ENCODE results near the gene PDZD2. TPM values are rescaled to one million over a fixed set of nuclear protein-coding genes. Genes with fewer than 3 reads are reported as not detected.

The PDZD2 gene
- total RNA-seq, 1 donor from 2014 or later = 23.3 TPM

DNA sequence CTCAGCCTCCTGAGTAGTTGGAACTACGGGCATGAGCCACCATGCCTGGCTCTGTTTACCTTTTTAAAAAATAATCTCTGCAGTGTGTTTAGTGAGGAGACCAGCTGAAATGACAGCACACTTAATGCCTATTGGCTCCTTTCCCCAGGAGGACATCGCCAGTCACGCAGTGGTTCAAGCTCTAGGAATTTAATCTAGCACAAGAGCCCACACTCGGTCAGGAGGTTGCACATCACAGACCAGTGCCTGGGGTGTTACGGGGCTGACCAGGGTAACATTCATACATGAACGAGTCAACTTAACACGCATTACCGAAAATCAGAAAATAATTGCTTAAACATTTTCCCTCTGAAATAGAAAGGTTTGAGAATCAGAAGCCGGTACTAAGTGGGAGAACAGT lies 318.2 kb downstream of the PDZD2 start:
- TF ChIP-seq CTCF (IDR thresholded peaks at IDR 0.05; ENCODE audit: partially characterized antibody, unreplicated experiment) = no peak
- Mint-ChIP-seq H3K4me1 (ENCODE audit: low read depth, unreplicated experiment) (no peaks in the 10 kb centered on the region), H3K27me3 (ENCODE audit: unreplicated experiment) (peaks cover 1% of the 10 kb centered on the region), H3K9me3 (ENCODE audit: unreplicated experiment) (peaks cover 3% of the 10 kb centered on the region), H3K27ac (ENCODE audit: unreplicated experiment) (no peak overlapping the region), H3K4me3 (ENCODE audit: unreplicated experiment) (no peak overlapping the region), H3K36me3 (ENCODE audit: unreplicated experiment) (no peaks in the 10 kb centered on the region)
- no peak for DNase-seq

DNA sequence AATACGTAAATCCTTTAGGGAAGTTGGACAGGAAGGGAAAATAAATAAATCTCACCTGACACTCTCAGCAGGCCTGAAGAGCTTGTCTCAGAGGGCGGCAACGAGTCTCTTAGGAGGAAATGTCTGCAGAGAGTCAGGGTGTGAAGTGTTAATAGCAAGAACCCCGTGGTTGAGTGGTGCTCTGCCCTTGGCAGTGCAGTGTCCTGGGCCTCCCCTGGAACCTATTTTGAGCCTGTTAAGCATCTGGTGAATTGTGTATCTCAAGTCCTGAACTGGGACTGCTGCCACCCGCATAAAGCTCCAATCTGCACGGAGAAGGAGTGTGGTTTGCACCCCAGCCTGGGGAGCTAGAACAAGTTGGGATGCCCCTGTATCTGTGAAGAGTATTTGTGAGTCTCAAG lies 323.4 kb downstream of the PDZD2 start:
- DNase-seq = no peak
- H3K36me3 Mint-ChIP-seq (ENCODE audit: unreplicated experiment) = peaks cover 9% of the 10 kb centered on the region
- no peak overlapping the region for H3K27ac Mint-ChIP-seq (ENCODE audit: unreplicated experiment)

DNA sequence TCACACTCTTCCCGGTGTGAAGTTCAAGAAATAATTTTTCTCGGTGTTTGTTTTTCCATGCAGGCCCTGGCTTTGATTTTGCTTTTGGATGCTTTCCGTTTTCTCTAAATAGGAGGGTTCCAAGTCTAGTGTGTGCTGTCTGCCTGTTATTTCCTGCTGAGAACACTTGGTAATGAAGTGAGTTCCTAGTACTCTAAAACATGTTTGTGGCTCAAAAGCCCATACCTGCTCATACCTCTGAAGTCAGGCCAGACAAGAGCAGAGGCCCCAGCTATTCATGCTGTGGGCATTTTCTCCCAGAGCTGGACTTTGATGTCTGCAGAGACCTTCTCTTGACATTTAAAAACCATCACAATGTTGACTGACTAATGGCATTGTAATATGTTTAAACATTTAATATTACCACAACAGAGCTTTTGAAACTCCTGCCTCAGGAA lies 324.0 kb downstream of the PDZD2 start:
- no peak overlapping the region for H3K27ac Mint-ChIP-seq (ENCODE audit: unreplicated experiment)
- H3K4me3 Mint-ChIP-seq (ENCODE audit: unreplicated experiment) = no peak overlapping the region
- H3K27me3 Mint-ChIP-seq (ENCODE audit: unreplicated experiment) = peaks cover 2% of the 10 kb centered on the region
- peaks cover 7% of the 10 kb centered on the region for H3K4me1 Mint-ChIP-seq (ENCODE audit: low read depth, unreplicated experiment)
- no peak for TF ChIP-seq CTCF (IDR thresholded peaks at IDR 0.05; ENCODE audit: partially characterized antibody, unreplicated experiment)
- H3K9me3 Mint-ChIP-seq (ENCODE audit: unreplicated experiment) = peaks cover 3% of the 10 kb centered on the region
- H3K36me3 Mint-ChIP-seq (ENCODE audit: unreplicated experiment) = peaks cover 9% of the 10 kb centered on the region
- DNase-seq = no peak

More for the DNA sequence above, 323.4 kb downstream of the PDZD2 start:
- TF ChIP-seq CTCF (IDR thresholded peaks at IDR 0.05; ENCODE audit: partially characterized antibody, unreplicated experiment) = no peak
- Mint-ChIP-seq H3K9me3 (ENCODE audit: unreplicated experiment) (peaks cover 3% of the 10 kb centered on the region), H3K27me3 (ENCODE audit: unreplicated experiment) (peaks cover 2% of the 10 kb centered on the region), H3K4me3 (ENCODE audit: unreplicated experiment) (no peak overlapping the region), H3K4me1 (ENCODE audit: low read depth, unreplicated experiment) (peaks cover 7% of the 10 kb centered on the region)

DNA sequence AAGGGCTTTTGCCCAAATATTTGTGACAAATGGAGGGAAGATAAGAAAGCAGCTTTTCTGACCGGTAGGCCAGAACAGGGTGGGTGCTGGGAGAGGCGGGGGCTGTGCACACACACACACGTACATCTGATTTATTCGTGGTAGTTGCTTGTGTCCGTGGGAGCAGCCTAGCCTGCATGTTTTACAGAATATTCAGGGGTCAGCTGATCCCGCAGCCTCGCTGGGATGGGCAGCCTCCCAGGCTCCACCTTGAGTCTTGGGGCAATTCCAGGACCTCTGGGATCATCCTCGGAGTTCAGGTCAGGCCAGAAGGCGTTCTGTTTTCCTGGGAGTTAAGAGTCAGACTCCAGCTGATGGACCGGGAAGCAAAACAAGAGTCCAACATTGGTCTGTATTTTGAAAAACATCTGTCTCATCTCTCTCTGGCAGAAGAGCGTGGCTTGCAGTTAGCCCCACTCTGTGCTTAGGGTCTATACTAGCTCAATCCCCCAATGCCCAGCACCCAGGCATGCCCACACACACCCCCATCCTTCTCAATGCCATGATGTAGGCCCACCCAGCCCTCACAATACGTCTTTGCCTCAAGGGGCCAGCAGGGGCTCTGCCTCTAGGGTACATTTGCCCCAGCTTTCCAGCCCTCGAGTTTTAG lies 324.6 kb downstream of the PDZD2 start:
- peaks cover 3% of the 10 kb centered on the region for H3K9me3 Mint-ChIP-seq (ENCODE audit: unreplicated experiment)
- no peak overlapping the region for H3K4me3 Mint-ChIP-seq (ENCODE audit: unreplicated experiment)
- TF ChIP-seq CTCF (IDR thresholded peaks at IDR 0.05; ENCODE audit: partially characterized antibody, unreplicated experiment) = no peak
- no peak for DNase-seq
- peaks cover 7% of the 10 kb centered on the region for H3K4me1 Mint-ChIP-seq (ENCODE audit: low read depth, unreplicated experiment)
- H3K27ac Mint-ChIP-seq (ENCODE audit: unreplicated experiment) = no peak overlapping the region
- peaks cover 9% of the 10 kb centered on the region for H3K36me3 Mint-ChIP-seq (ENCODE audit: unreplicated experiment)
- peaks cover 2% of the 10 kb centered on the region for H3K27me3 Mint-ChIP-seq (ENCODE audit: unreplicated experiment)

DNA sequence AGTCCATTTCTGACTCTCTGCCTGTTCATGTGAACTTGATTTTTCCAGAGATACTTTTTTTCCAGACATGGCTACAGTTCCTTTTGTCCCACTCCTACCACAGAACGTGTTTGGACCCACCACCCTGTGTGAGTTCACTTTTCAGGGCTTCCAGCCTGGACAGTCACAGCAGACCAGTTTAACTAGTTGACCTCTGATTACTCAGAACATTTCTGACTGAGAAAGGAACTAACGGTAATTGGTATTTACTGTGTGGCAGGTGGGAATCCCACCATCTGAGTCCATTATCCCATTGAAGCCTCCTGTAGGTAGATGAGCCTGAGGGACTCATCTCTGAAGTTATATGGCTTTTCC lies 325.1 kb downstream of the PDZD2 start:
- no peak overlapping the region for H3K4me3 Mint-ChIP-seq (ENCODE audit: unreplicated experiment)
- peaks cover 7% of the 10 kb centered on the region for H3K4me1 Mint-ChIP-seq (ENCODE audit: low read depth, unreplicated experiment)
- no peak for TF ChIP-seq CTCF (IDR thresholded peaks at IDR 0.05; ENCODE audit: partially characterized antibody, unreplicated experiment)
- peaks cover 4% of the 10 kb centered on the region for H3K27me3 Mint-ChIP-seq (ENCODE audit: unreplicated experiment)
- DNase-seq = no peak
- peaks cover 9% of the 10 kb centered on the region for H3K36me3 Mint-ChIP-seq (ENCODE audit: unreplicated experiment)
- no peak overlapping the region for H3K27ac Mint-ChIP-seq (ENCODE audit: unreplicated experiment)
- H3K9me3 Mint-ChIP-seq (ENCODE audit: unreplicated experiment) = peaks cover 4% of the 10 kb centered on the region

Measured in glutamatergic neuron (in vitro differentiated cells).